ENCODE results near the gene ATRNL1. TPM values are rescaled to one million over a fixed set of nuclear protein-coding genes. Genes with fewer than 3 reads are reported as not detected.

The ATRNL1 gene
- total and polyA plus RNA-seq, 4 donors, result 0.40 to 26.9 (median 5.3) TPM

DNA sequence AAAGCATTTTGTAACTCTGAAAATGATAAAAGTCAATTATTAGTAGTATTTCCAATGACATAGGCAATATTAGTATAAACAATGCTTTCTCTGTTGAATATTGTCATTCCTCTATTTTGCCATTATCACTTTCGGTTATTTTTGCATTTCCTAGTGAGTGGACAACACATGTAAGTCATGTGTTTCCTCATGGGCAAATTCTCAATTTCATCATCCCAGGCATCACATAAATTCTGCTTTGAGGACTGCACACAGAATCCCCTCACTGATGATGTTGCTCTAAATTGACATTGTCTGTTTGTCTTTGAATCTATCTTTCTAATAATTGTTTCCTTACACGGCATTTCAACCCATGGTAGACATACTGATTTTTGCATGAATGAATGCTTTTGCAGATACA lies 842.6 kb downstream of the ATRNL1 start (continued):
- TF ChIP-seq, protein P1, sequence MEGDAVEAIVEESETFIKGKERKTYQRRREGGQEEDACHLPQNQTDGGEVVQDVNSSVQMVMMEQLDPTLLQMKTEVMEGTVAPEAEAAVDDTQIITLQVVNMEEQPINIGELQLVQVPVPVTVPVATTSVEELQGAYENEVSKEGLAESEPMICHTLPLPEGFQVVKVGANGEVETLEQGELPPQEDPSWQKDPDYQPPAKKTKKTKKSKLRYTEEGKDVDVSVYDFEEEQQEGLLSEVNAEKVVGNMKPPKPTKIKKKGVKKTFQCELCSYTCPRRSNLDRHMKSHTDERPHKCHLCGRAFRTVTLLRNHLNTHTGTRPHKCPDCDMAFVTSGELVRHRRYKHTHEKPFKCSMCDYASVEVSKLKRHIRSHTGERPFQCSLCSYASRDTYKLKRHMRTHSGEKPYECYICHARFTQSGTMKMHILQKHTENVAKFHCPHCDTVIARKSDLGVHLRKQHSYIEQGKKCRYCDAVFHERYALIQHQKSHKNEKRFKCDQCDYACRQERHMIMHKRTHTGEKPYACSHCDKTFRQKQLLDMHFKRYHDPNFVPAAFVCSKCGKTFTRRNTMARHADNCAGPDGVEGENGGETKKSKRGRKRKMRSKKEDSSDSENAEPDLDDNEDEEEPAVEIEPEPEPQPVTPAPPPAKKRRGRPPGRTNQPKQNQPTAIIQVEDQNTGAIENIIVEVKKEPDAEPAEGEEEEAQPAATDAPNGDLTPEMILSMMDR (IDR thresholded peaks at IDR 0.05; ENCODE audit: low read depth, low read length, missing input control), result no peak
- TF ChIP-seq RXRA (IDR thresholded peaks at IDR 0.05) (no peak), JUND (IDR thresholded peaks at IDR 0.05) (no peak)

DNA sequence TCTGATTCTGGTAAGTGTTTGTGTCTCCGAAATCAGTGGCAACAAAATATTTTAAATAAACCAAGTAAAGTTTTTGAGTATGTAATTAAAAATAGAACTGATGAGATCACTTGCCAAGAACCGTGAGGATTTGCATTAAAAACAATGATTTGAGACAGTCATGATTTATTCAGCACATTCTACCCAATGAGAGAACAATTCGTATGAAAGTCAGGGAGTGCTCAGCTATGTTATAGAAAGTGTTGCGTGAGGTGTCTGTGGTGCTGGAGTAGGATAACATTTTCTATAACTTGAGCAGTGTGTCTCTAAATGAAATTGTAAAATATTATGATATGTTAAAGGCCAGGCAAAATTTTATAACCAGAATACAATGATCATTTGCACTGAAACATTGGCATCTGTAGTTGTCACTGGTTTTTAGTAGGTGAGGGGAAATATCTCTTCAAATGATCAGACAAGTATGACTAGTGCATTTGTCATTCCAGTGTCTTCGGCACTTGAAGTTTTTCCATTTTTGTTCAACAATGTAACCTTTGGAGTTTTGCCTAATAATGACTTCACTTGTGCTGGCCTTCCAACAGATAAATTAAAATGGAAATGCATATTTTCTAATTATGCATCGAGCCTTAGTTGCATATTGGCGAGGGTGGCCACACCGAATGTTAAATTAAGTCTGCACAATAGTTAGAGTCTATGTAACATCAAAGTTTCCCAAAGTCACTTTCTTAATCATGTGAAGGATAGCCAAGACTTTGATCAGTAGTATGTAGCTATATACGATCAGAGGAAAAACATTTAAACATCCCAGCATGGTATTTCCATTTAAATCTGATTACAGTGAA lies 844.0 kb downstream of the ATRNL1 start:
- Histone ChIP-seq H3K9me3 (ENCODE audit: control insufficient read depth in 4 of 4, low read length in 3 of 4) (no peaks in the 10 kb centered on the region), H3K9ac (ENCODE audit: low read depth in 1 of 2, low read length in 2 of 2) (no peak overlapping the region), H3K27ac (ENCODE audit: low read depth in 1 of 2, low read length in 2 of 2) (no peak overlapping the region), H3K4me1 (ENCODE audit: control insufficient read depth in 4 of 4, insufficient read depth in 4 of 4, low read length in 3 of 4) (no peaks in the 10 kb centered on the region), H3K4me3 (ENCODE audit: low read depth in 1 of 3, low read length in 3 of 3) (no peak overlapping the region), H3K27me3 (ENCODE audit: control insufficient read depth in 4 of 4, insufficient read depth in 4 of 4, low read length in 3 of 4) (no peaks in the 10 kb centered on the region), H3K36me3 (ENCODE audit: control insufficient read depth in 4 of 4, insufficient read depth in 3 of 4, low read depth in 1 of 4, low read length in 3 of 4) (no peaks in the 10 kb centered on the region)
- no peak for DNase-seq (ENCODE audit: low spot score)
- TF ChIP-seq SP1 (IDR thresholded peaks at IDR 0.05) (no peak), FOXA2 (IDR thresholded peaks at IDR 0.05) (no peak), HNF4A (conservative IDR thresholded peaks at IDR 0.05) (no peak), YY1 (IDR thresholded peaks at IDR 0.05) (no peak)
- TF ChIP-seq, protein P2, sequence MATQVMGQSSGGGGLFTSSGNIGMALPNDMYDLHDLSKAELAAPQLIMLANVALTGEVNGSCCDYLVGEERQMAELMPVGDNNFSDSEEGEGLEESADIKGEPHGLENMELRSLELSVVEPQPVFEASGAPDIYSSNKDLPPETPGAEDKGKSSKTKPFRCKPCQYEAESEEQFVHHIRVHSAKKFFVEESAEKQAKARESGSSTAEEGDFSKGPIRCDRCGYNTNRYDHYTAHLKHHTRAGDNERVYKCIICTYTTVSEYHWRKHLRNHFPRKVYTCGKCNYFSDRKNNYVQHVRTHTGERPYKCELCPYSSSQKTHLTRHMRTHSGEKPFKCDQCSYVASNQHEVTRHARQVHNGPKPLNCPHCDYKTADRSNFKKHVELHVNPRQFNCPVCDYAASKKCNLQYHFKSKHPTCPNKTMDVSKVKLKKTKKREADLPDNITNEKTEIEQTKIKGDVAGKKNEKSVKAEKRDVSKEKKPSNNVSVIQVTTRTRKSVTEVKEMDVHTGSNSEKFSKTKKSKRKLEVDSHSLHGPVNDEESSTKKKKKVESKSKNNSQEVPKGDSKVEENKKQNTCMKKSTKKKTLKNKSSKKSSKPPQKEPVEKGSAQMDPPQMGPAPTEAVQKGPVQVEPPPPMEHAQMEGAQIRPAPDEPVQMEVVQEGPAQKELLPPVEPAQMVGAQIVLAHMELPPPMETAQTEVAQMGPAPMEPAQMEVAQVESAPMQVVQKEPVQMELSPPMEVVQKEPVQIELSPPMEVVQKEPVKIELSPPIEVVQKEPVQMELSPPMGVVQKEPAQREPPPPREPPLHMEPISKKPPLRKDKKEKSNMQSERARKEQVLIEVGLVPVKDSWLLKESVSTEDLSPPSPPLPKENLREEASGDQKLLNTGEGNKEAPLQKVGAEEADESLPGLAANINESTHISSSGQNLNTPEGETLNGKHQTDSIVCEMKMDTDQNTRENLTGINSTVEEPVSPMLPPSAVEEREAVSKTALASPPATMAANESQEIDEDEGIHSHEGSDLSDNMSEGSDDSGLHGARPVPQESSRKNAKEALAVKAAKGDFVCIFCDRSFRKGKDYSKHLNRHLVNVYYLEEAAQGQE (IDR thresholded peaks at IDR 0.05), result no peak
- TF ChIP-seq, protein P3, sequence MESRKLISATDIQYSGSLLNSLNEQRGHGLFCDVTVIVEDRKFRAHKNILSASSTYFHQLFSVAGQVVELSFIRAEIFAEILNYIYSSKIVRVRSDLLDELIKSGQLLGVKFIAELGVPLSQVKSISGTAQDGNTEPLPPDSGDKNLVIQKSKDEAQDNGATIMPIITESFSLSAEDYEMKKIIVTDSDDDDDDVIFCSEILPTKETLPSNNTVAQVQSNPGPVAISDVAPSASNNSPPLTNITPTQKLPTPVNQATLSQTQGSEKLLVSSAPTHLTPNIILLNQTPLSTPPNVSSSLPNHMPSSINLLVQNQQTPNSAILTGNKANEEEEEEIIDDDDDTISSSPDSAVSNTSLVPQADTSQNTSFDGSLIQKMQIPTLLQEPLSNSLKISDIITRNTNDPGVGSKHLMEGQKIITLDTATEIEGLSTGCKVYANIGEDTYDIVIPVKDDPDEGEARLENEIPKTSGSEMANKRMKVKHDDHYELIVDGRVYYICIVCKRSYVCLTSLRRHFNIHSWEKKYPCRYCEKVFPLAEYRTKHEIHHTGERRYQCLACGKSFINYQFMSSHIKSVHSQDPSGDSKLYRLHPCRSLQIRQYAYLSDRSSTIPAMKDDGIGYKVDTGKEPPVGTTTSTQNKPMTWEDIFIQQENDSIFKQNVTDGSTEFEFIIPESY (IDR thresholded peaks at IDR 0.05), result no peak
- 83% methylated on average over 9 of the region's 9 CpGs for WGBS

DNA sequence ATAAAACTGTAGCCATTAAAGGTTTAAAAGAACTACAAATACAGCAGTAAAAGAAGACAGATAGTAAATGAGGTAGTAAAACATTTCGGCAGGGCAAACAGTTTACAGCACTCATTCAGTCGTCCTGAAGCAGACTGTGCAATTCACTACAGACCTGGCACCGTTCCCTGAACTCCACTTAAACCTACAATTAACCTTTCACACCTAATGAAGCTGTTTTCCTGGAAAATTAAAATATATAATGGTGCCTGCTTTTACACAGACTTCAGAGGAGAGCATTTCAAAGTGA lies 844.5 kb downstream of the ATRNL1 start:
- H3K9ac ChIP-seq (ENCODE audit: low read depth in 1 of 2, low read length in 2 of 2), result no peak overlapping the region
- no peaks in the 10 kb centered on the region for H3K9me3 ChIP-seq (ENCODE audit: control insufficient read depth in 4 of 4, low read length in 3 of 4)
- no peaks in the 10 kb centered on the region for H3K27me3 ChIP-seq (ENCODE audit: control insufficient read depth in 4 of 4, insufficient read depth in 4 of 4, low read length in 3 of 4)
- DNase-seq (ENCODE audit: low spot score), result no peak
- no peak for TF ChIP-seq FOXA1 (IDR thresholded peaks at IDR 0.05)
- TF ChIP-seq, protein P3 (IDR thresholded peaks at IDR 0.05), result no peak
- TF ChIP-seq, protein P2 (IDR thresholded peaks at IDR 0.05), result no peak
- TF ChIP-seq TAF1 (conservative IDR thresholded peaks at IDR 0.05), result no peak
- TF ChIP-seq, protein P4, sequence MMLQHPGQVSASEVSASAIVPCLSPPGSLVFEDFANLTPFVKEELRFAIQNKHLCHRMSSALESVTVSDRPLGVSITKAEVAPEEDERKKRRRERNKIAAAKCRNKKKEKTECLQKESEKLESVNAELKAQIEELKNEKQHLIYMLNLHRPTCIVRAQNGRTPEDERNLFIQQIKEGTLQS (IDR thresholded peaks at IDR 0.05), result no peak
- TF ChIP-seq HNF4A (conservative IDR thresholded peaks at IDR 0.05), result no peak
- TF ChIP-seq RAD21 (IDR thresholded peaks at IDR 0.05), result no peak
- no peak for TF ChIP-seq GABPA (IDR thresholded peaks at IDR 0.05 in 1 of 2, conservative IDR thresholded peaks at IDR 0.05 in 1 of 2)
- TF ChIP-seq SP1 (IDR thresholded peaks at IDR 0.05), result no peak
- 70% methylated on average over 3 of the region's 3 CpGs for WGBS
- no peak overlapping the region for H3K27ac ChIP-seq (ENCODE audit: low read depth in 1 of 2, low read length in 2 of 2)
- no peak overlapping the region for H3K4me3 ChIP-seq (ENCODE audit: low read depth in 1 of 3, low read length in 3 of 3)
- no peaks in the 10 kb centered on the region for H3K4me1 ChIP-seq (ENCODE audit: control insufficient read depth in 4 of 4, insufficient read depth in 4 of 4, low read length in 3 of 4)
- no peaks in the 10 kb centered on the region for H3K36me3 ChIP-seq (ENCODE audit: control insufficient read depth in 4 of 4, insufficient read depth in 3 of 4, low read depth in 1 of 4, low read length in 3 of 4)

Measured in liver (tissue), 9 donors.